HG03196 (cell line): ENCODE results near the gene MS4A1.
"Not testable (repeated sequence)": the region's sequence is repeated elsewhere in the genome, so short reads cannot be mapped to it uniquely, and the experiment has no call there.

Experiments used
- ATAC-seq: cut with Tn5 transposase; IDR thresholded peaks from one replicate; pipeline ENCODE4 v1.9.1; 2021; ENCODE audit not compliant: unreplicated experiment

MS4A1 gene

GRCh38 chr11:60455531-60456042, at the start of gene MS4A1:
Gene MS4A1 (plus strand): TSS chr11:60455847. CDS start chr11:60462375, 6,528 bp downstream.
- ATAC-seq, result peak; percentile 84

- no peak for ATAC-seq
Observed at GRCh38 chr11:60420015-60420414, 35.6 kb upstream of the MS4A1 start.

GRCh38 chr11:60422609-60423008, 33.0 kb upstream of the MS4A1 start:
- ATAC-seq, result no peak

- no peak for ATAC-seq
Observed at GRCh38 chr11:60428517-60428916, 27.1 kb upstream of the MS4A1 start.

GRCh38 chr11:60429272-60429671, 26.4 kb upstream of the MS4A1 start, which contains the start of gene MS4A5:
Gene MS4A5 (plus strand): TSS chr11:60429572. CDS start chr11:60429675, 103 bp downstream.
- ATAC-seq, result no peak

GRCh38 chr11:60431251-60431650, 24.4 kb upstream of the MS4A1 start:
- ATAC-seq, result no peak

GRCh38 chr11:60433401-60433800, 22.2 kb upstream of the MS4A1 start:
- ATAC-seq, result no peak

GRCh38 chr11:60447070-60447469, 8.6 kb upstream of the MS4A1 start:
- no peak for ATAC-seq

- no peak for ATAC-seq
Observed at GRCh38 chr11:60447846-60448245, 7.8 kb upstream of the MS4A1 start.

GRCh38 chr11:60451185-60451584, 4.5 kb upstream of the MS4A1 start:
- ATAC-seq, result not testable (repeated sequence)

- no peak for ATAC-seq
Observed at GRCh38 chr11:60454212-60454611, 1.4 kb upstream of the MS4A1 start.

GRCh38 chr11:60457576-60457975, 1.9 kb downstream of the MS4A1 start:
- ATAC-seq, result peak; percentile 36

- no peak for ATAC-seq
Observed at GRCh38 chr11:60459345-60459744, 3.7 kb downstream of the MS4A1 start.

- no peak for ATAC-seq
Observed at GRCh38 chr11:60468829-60469228, 13.2 kb downstream of the MS4A1 start.

GRCh38 chr11:60469723-60470122, 14.1 kb downstream of the MS4A1 start:
- no peak for ATAC-seq

GRCh38 chr11:60477035-60477445, 21.4 kb downstream of the MS4A1 start:
- ATAC-seq, result no peak

GRCh38 chr11:60482361-60482760, 26.7 kb downstream of the MS4A1 start:
- ATAC-seq, result no peak

- ATAC-seq, result peak; percentile 93
Observed at GRCh38 chr11:60485987-60486386, 30.3 kb downstream of the MS4A1 start.

- ATAC-seq, result no peak
Observed at GRCh38 chr11:60492488-60493009, 36.9 kb downstream of the MS4A1 start, which contains the start of gene MS4A12. Gene MS4A12 (plus strand): TSS chr11:60492778. CDS start chr11:60497319, 4,541 bp downstream.

GRCh38 chr11:60493454-60493853, 37.8 kb downstream of the MS4A1 start:
- no peak for ATAC-seq

GRCh38 chr11:60498399-60498798, 42.8 kb downstream of the MS4A1 start:
- peak; percentile 8 for ATAC-seq

- ATAC-seq, result peak; percentile 82
Observed at GRCh38 chr11:60498853-60499252, 43.2 kb downstream of the MS4A1 start.
